AG20443 (cell line): ENCODE results near the gene ABCG1.
"Not testable (repeated sequence)": the region's sequence is repeated elsewhere in the genome, so short reads cannot be mapped to it uniquely, and the experiment has no call there.

Source experiments
- DNase-seq: peaks from one replicate; pipeline ENCODE4 v3.0.0; 2012; ENCODE audit warnings: low spot score, mixed read lengths

Gene ABCG1

DNA sequence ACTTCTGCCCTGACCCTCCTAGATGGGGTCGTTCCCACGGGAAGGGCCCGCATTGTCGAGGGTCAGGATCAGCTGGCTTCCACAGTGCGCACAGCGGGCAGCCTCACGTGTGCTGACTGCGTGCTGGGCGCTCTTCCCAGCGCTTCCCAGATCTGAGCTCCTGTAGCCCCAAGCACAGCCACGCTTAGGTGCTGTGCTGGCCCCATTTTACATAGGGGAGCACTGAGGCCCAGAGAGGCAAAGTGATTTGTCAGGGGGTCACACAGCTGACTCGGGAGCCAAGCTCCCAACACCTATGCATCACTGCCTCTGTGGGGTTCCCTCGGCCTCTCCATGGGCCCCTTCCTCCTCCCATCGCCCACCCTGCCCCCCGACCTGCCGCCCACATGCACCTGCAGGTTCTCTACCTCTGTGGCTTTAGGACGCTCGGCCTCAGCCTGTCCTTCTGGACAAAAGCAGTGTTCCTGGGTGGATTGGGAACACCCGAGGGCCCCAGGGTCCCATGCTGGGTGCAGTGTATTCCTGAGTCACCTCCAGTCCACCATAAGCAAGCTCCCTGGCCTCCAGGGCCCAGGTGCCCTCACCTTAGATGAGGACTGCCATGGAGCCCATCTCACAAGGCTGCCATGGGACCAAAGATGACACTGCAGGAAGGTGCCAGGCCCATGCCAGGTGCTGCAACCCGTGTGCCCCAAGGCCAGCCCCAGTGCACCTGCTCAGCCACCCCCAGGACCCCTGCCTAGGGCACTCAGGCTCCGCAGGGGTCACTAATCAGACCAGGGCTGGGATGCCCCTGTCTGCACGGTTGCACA, 73.0 kb downstream of the ABCG1 start:
- no peak for DNase-seq

DNA sequence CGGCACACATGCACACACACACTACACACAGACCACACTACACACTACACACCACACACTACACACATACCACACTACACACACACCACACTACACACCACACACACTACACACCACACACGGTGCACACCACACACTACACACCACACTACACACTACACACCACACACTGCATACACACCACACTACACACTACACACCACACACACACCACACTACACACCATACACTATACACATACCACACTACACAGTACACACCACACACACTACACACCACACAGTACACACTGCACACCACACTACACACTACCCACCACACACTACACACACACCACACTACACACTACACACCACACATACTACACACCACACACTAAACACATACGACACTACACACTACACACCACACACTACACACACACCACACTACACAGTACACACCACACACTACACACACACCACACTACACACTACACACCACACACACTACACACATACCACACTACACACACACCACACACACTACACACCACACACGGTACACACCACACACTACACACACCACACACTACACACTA, 73.7 kb downstream of the ABCG1 start:
- not testable (repeated sequence) for DNase-seq

- DNase-seq = no peak
These were observed 74.8 kb downstream of the ABCG1 start for GRCh38 chr21:42293649-42294272.

DNA sequence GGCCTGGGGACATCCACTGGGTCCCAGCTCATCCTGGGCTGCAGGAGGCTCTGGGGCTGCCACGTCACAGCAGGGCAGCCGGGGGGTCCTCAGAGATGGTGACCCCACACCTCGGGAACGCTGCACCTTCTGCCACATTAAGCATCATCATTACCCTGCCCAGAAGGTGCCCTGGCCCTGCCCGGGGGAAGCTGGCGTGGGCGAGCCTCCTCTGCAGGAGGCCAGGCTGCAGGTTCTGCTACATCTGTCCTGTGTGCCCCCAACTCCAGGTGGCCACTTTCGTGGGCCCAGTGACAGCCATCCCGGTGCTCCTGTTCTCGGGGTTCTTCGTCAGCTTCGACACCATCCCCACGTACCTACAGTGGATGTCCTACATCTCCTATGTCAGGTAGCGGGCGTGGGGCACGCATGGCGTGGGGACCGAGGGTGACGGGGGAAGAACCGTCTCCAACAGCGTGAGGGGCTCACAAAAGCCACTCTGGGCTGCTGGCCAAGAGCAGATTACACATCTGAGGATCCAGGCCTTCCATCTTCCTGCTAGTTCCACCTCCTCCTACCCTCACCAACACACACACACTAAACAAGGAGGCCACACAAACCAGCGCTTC, 75.4 kb downstream of the ABCG1 start:
- no peak for DNase-seq

DNA sequence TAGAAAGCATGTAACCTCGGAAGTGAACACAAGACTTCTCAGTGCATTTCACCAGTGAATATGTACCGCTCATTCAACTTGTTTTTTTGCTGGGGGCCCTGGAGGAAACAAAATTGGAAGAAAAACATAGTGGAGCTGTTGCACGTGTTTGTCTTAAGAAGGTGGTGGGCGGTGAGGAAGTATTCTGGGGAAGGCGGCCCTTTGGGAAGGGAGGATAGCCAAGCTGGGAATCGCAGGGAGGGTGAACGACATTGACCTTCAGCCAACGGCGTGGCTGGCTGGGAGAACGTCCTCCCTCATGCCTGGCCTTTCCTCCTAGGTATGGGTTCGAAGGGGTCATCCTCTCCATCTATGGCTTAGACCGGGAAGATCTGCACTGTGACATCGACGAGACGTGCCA, 76.9 kb downstream of the ABCG1 start:
- no peak for DNase-seq

DNA sequence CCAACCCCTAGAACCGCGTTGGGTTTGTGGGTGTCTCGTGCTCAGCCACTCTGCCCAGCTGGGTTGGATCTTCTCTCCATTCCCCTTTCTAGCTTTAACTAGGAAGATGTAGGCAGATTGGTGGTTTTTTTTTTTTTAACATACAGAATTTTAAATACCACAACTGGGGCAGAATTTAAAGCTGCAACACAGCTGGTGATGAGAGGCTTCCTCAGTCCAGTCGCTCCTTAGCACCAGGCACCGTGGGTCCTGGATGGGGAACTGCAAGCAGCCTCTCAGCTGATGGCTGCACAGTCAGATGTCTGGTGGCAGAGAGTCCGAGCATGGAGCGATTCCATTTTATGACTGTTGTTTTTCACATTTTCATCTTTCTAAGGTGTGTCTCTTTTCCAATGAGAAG, 77.6 kb downstream of the ABCG1 start:
- DNase-seq = no peak

- no peak for DNase-seq
These were observed 78.4 kb downstream of the ABCG1 start for GRCh38 chr21:42297377-42297776.

- DNase-seq = no peak
These were observed 79.3 kb downstream of the ABCG1 start for GRCh38 chr21:42298237-42298636.

- no peak for DNase-seq
These were observed 79.7 kb downstream of the ABCG1 start for GRCh38 chr21:42298657-42299056.

GRCh38 chr21:42299324-42300044, 80.5 kb downstream of the ABCG1 start:
- DNase-seq = no peak

DNA sequence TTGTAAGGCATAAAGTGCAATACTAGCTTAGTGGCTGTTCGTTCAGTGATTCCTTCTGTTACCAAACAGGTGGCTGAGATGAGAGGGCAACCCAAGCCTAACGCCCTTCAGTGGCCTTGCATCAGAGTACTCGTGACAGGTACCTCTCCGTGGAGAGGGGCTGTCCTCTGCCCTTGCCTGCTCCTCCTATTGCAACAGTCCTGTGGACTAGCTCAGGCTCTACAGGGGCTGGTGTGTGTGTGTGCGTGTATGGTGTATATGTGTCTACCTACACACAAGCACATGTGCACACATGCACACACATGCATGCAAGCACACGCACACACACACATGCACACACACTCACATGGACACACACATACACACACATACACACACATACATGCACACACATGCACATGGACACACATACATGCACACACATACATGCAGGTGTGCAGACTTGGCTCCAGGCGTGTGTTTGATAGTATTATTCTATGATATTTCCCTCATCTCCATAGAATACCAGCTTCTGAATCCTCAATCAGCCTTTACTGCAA, 81.2 kb downstream of the ABCG1 start:
- DNase-seq = no peak

- DNase-seq = no peak
These were observed 82.0 kb downstream of the ABCG1 start for GRCh38 chr21:42300956-42301355.

- DNase-seq = no peak
These were observed 82.6 kb downstream of the ABCG1 start for GRCh38 chr21:42301371-42302075.

GRCh38 chr21:42302076-42302650, 83.2 kb downstream of the ABCG1 start:
- no peak for DNase-seq

- no peak for DNase-seq
These were observed 83.9 kb downstream of the ABCG1 start for GRCh38 chr21:42302794-42303193.

DNA sequence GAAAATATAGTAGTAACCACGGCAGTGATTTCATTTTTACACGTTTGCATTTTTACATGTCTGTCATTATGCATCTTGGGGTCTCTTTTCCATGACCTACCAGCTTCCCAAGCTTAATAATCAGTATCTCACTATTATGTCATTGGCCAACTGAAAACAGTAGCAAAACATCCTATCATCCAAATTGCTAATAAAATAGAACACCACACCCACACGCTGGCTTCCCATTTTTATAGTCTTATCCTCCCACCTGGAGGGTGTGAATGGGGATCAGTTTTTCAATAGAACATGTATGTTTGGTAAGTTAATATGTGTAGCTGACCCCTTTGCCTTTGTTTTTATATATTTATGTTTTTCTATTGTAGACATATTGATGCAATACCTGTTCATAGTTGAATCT, 84.5 kb downstream of the ABCG1 start:
- DNase-seq = no peak

DNA sequence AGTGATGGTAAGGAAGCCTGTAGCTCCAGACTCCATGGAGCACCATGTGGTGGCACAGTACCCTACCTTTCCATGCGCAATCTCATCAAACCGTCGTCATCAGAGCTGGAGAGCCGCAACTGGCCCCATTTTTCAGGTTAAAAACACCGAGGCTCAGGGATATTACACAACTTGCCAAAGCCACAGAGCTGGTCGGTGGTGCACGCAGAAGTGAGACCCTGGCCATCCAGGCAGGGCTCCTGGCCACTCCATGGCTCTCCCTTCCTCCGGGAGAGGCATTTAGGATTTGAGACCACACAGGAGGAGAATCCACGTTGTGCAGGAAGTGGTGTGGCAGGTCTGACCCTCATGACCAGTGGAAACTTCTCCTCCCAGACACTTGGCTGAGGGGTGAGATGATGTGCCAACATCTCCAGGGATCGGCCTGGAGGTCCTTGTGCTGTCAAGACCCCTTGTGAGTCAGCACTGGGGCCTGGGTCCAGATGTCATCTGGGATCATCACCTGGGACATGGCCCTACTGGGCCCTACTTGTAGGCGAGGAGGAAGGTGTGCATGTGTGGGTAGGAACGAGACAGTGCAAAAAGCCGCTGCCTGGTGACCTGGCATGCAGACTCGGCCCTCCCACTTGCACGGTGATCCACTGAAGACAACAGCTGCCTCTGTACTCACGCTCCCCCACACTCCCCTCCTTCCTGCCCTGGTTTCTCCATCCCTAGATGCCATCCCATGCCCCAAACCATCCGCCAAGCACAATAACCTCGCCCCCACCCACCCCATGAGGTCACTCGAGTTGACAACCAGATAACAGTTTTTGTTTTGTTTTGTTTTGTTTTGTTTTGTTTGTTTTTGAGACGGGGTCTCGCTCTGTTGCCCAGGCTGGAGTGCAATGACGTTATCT, 85.9 kb downstream of the ABCG1 start:
- no peak for DNase-seq

DNA sequence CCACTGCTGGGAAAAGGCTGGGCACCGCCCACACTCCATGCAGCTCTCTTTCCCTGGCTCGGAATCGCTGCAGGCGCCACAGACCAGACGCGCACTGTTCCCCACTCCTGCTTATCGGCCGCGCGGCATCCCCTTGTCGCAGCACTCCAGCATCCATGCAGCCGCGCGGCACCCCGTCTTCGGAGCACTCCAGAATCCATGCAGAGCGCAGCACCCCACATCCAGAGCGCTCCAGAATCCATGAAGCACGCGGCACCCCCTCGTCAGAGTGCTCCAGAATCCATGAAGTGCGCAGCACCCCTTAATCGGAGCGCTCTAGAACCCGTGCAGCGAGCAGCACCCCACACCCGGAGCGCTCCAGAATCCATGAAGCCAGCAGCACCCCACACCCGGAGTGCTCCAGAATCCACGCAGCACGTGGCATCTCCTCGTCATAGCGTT, 86.8 kb downstream of the ABCG1 start:
- no peak for DNase-seq

DNA sequence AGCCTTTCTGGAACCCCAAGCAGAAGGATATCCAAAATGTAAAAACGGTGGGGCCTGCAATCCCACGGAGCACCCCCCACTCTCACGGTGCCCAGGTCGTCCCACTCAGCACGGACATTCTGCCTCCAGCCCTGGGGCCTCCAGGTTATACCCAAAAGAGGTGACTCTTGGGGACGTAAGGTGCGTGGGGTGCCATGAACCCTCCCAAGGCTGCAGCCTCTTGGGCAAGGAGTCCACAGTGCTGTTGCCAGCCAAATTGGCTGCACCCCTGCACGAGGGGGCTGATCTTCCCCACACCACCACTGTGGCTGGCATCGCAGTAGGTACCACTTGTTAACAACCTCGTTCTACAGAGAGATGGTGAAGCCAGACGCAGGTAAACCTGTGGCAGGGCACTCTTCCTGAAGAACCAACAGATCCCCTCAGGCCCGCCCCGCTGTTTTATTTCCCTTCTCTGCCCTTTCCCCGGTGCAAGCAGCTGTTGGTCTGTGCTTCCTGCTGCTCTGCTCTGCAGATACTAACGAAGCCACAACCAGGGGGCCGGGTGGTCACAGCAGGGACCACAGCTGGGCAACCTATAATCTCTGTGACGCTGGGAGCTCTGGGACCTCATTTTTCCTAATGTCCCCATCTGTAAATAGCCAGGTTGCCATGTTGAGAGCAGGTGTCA, 87.6 kb downstream of the ABCG1 start:
- no peak for DNase-seq
